HL-60 (cell line): ENCODE measurements around the gene CALHM6.

Experiments used
- DNase-seq, 2 experiments: peaks; one replicate each; pipeline ENCODE4 v3.0.0-alpha.2; 2010 to 2020; ENCODE audit warnings: low read depth in 1 of 2, low spot score in 1 of 2
- H3K27ac ChIP-seq: fragments of 250-450 bp; sonication (Bioruptor Pico); replicated peaks from 2 replicates; pipeline ENCODE4 v1.5.1; 2020; ENCODE audit warnings: mild to moderate bottlenecking, moderate library complexity
- H3K27me3 ChIP-seq: fragments of 250-450 bp; sonication (Bioruptor Pico); 2 replicates; pipeline ENCODE4 v1.5.1; 2021; ENCODE audit warnings: mild to moderate bottlenecking, moderate library complexity; ENCODE audit not compliant: insufficient read depth, poor library complexity, severe bottlenecking
- H3K4me3 ChIP-seq: replicated peaks from 2 replicates; pipeline ENCODE4 v1.5.1; 2011; ENCODE audit warnings: mild to moderate bottlenecking, control low read depth, low read length; ENCODE audit not compliant: insufficient read depth
- GABPA ChIP-seq: IDR thresholded peaks from 2 replicates; pipeline ENCODE4 v1.6.1; 2012; ENCODE audit warnings: low read depth
- POLR2AphosphoS5 ChIP-seq: IDR thresholded peaks from 2 replicates; pipeline ENCODE4 v1.6.1; 2012; ENCODE audit warnings: low read depth
- SPI1 ChIP-seq: IDR thresholded peaks from 2 replicates; pipeline ENCODE4 v1.6.1; 2012; ENCODE audit warnings: low read depth, mild to moderate bottlenecking, borderline replicate concordance
- TF ChIP-seq, protein P1 (sequence below): IDR thresholded peaks from 2 replicates; pipeline ENCODE4 v1.6.1; 2012; ENCODE audit warnings: low read depth; ENCODE audit not compliant: insufficient replicate concordance
- TF ChIP-seq, protein P2 (sequence below): IDR thresholded peaks from one replicate; pipeline ENCODE4 v1.5.1; 2011; ENCODE audit warnings: low read length, control low read depth, inconsistent platforms; ENCODE audit not compliant: insufficient read depth

CALHM6 gene

DNA sequence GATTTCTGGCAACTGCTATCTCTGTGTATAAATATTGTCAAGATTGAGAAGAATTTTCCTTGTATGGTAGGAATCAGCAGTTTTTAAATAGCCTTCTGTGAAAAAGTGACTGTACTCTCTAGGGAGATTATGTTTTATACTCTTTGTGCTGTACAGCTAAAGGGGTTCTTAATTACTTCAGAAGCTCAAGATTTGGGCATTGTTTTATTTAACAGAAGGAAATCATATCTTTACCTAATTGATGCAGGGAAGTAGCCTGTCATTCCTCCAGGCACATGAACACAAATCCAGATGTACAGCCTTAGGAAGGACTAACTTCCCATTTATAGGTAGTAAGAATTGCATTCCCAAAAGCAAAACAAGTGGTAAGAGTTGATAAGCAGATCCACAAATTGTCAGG lies 51.6 kb downstream of the CALHM6 start:
- no peak for DNase-seq
- no peaks in the 10 kb centered on the region for H3K27me3 ChIP-seq
- no peak overlapping the region for H3K27ac ChIP-seq
- no peak overlapping the region for H3K4me3 ChIP-seq
- TF ChIP-seq SPI1 (no peak), GABPA (no peak), POLR2AphosphoS5 (no peak)
- TF ChIP-seq, protein P1, sequence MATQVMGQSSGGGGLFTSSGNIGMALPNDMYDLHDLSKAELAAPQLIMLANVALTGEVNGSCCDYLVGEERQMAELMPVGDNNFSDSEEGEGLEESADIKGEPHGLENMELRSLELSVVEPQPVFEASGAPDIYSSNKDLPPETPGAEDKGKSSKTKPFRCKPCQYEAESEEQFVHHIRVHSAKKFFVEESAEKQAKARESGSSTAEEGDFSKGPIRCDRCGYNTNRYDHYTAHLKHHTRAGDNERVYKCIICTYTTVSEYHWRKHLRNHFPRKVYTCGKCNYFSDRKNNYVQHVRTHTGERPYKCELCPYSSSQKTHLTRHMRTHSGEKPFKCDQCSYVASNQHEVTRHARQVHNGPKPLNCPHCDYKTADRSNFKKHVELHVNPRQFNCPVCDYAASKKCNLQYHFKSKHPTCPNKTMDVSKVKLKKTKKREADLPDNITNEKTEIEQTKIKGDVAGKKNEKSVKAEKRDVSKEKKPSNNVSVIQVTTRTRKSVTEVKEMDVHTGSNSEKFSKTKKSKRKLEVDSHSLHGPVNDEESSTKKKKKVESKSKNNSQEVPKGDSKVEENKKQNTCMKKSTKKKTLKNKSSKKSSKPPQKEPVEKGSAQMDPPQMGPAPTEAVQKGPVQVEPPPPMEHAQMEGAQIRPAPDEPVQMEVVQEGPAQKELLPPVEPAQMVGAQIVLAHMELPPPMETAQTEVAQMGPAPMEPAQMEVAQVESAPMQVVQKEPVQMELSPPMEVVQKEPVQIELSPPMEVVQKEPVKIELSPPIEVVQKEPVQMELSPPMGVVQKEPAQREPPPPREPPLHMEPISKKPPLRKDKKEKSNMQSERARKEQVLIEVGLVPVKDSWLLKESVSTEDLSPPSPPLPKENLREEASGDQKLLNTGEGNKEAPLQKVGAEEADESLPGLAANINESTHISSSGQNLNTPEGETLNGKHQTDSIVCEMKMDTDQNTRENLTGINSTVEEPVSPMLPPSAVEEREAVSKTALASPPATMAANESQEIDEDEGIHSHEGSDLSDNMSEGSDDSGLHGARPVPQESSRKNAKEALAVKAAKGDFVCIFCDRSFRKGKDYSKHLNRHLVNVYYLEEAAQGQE, result no peak
- TF ChIP-seq, protein P2, sequence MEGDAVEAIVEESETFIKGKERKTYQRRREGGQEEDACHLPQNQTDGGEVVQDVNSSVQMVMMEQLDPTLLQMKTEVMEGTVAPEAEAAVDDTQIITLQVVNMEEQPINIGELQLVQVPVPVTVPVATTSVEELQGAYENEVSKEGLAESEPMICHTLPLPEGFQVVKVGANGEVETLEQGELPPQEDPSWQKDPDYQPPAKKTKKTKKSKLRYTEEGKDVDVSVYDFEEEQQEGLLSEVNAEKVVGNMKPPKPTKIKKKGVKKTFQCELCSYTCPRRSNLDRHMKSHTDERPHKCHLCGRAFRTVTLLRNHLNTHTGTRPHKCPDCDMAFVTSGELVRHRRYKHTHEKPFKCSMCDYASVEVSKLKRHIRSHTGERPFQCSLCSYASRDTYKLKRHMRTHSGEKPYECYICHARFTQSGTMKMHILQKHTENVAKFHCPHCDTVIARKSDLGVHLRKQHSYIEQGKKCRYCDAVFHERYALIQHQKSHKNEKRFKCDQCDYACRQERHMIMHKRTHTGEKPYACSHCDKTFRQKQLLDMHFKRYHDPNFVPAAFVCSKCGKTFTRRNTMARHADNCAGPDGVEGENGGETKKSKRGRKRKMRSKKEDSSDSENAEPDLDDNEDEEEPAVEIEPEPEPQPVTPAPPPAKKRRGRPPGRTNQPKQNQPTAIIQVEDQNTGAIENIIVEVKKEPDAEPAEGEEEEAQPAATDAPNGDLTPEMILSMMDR, result no peak
